GM19025 (cell line): ENCODE data around the gene SLC7A1.

Experiments used
- ATAC-seq: cut with Tn5 transposase; IDR thresholded peaks from one replicate; pipeline ENCODE4 v1.9.1; 2021; ENCODE audit warnings: mild to moderate bottlenecking, low read depth, moderate library complexity; ENCODE audit not compliant: unreplicated experiment

The SLC7A1 gene

GRCh38 chr13:29583073-29583785 lies 12.3 kb downstream of the SLC7A1 start:
- ATAC-seq, result no peak

GRCh38 chr13:29582171-29582570 lies 13.3 kb downstream of the SLC7A1 start:
- no peak for ATAC-seq

GRCh38 chr13:29581666-29582065 lies 13.8 kb downstream of the SLC7A1 start:
- no peak for ATAC-seq

GRCh38 chr13:29579094-29579493 lies 16.4 kb downstream of the SLC7A1 start:
- ATAC-seq, result no peak

- no peak for ATAC-seq
These were observed 17.0 kb downstream of the SLC7A1 start for GRCh38 chr13:29578300-29579085.

GRCh38 chr13:29577136-29578051 lies 18.1 kb downstream of the SLC7A1 start:
- ATAC-seq, result no peak

- no peak for ATAC-seq
These were observed 18.9 kb downstream of the SLC7A1 start for GRCh38 chr13:29576581-29576980.

- no peak for ATAC-seq
These were observed 20.4 kb downstream of the SLC7A1 start for GRCh38 chr13:29575098-29575497.

GRCh38 chr13:29573190-29573589 lies 22.3 kb downstream of the SLC7A1 start:
- no peak for ATAC-seq

- no peak for ATAC-seq
These were observed 22.9 kb downstream of the SLC7A1 start for GRCh38 chr13:29572575-29572974.

GRCh38 chr13:29571876-29572570 lies 23.5 kb downstream of the SLC7A1 start:
- ATAC-seq, result no peak

GRCh38 chr13:29570051-29570654 lies 25.3 kb downstream of the SLC7A1 start:
- ATAC-seq, result no peak

- ATAC-seq, result no peak
These were observed 26.0 kb downstream of the SLC7A1 start for GRCh38 chr13:29569253-29570050.

- no peak for ATAC-seq
These were observed 26.8 kb downstream of the SLC7A1 start for GRCh38 chr13:29568731-29569130.

- no peak for ATAC-seq
These were observed 28.1 kb downstream of the SLC7A1 start for GRCh38 chr13:29567411-29567810.

- no peak for ATAC-seq
These were observed 29.3 kb downstream of the SLC7A1 start for GRCh38 chr13:29566206-29566605.

- ATAC-seq, result no peak
These were observed 30.7 kb downstream of the SLC7A1 start for GRCh38 chr13:29564818-29565217.

- ATAC-seq, result no peak
These were observed 31.1 kb downstream of the SLC7A1 start for GRCh38 chr13:29564373-29564772.

GRCh38 chr13:29563941-29564340 lies 31.5 kb downstream of the SLC7A1 start:
- no peak for ATAC-seq
